Posterior vena cava (tissue), 2 donors: ENCODE results near the gene NLE1. TPM values are rescaled to one million over a fixed set of nuclear protein-coding genes. Genes with fewer than 3 reads are reported as not detected.
"Not testable (repeated sequence)": the region's sequence is repeated elsewhere in the genome, so short reads cannot be mapped to it uniquely, and the experiment has no call there.

Experiments used
- DNase-seq: peaks from one replicate; pipeline ENCODE4 v3.0.0-alpha.2; 2020; ENCODE audit warnings: low spot score
- intact Hi-C, 2 donors: fragments of 100-400 bp; cut with DNase I; formaldehyde crosslinking; loops; one replicate each; pipeline versions ENCODE4 v1.14.1 to v1.14.2; 2022 to 2023
- total RNA-seq, 2 donors: library from RNA; stranded (reverse); fragmentation: NEBNext Ultra II Directional; extraction: Animal tissue kit (Norgen Biotek cat#: 25700); gene quantifications; one replicate each; pipeline ENCODE4 v1.2.1, GENCODE V29; 2021
- donor health status: DM: yes; HTN: yes; CAD: no.
- donor health status: DM: yes; HTN: yes; CAD: no.

Gene NLE1
- total RNA-seq, 2 donors from 2014 or later, result 8.4 to 9.1 TPM

DNA sequence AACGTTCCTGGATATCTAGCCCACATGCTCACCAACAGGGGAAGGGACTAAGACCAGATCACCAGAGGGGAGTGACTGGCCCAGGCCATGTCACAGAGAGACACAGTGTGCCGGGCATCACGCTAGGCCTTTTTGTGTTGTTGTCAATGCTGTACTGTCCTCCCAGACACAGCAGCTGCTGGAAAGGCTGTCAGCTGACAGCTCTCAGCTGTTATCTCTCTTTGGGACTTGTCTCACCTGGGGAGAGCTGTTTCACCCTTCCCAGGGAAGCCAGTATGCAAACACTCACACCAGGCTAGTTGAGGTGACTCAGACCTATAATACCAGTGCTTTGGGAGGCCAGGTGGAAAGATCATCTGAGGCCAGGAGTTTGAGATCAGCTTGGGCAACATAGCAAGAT lies 24.9 kb upstream of the NLE1 start:
- intact Hi-C loops, result loop anchor here in 1 of 2 donors (10.0 kb wide), 1 partner anchor 378 kb away; no protein-coding TSS in a partner anchor
- no peak for DNase-seq

DNA sequence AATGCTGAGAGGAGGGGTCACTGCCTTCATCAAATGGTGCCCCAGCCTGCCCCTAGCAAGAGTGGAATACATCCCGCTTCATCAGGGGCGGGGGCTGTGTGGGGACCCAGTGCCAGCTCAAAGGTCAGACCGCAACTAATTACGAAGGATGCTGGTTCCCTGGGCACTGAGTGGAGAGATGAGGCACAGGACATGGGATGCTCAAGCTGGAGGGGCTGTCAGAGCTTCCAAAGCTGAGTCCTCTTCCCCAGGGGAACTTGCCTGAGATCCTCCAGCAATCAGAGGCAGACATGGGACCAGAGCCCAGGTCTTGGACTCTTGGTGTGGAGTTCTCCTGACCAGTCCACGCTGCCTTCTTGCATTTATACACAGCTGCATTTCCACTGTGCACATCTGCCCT lies 24.4 kb upstream of the NLE1 start:
- DNase-seq, result no peak
- intact Hi-C loops, result loop anchor here in 1 of 2 donors (10.0 kb wide), 1 partner anchor 378 kb away; no protein-coding TSS in a partner anchor

DNA sequence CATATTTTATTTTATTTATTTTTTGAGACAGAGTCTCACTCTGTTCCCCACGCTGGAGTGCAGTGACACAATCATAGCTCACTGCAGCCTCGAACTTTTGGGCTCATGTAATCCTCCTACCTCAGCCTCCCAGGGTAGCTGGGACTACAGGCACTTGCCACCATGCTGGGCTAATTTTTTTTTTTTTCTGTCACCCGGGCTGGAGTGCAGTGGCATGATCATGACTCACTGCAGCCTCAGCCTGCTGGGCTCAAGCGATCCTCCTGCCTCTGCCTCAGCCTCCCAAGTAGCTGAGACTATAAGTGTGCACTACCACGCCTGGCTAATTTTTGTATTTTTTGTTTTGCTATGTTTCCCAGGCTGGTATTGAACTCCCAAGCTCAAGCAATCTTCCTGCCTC lies 22.6 kb upstream of the NLE1 start:
- peak; percentile 8 for DNase-seq
- intact Hi-C loops, result loop anchor here in 1 of 2 donors (10.0 kb wide), 1 partner anchor 380 kb away; no protein-coding TSS in a partner anchor

DNA sequence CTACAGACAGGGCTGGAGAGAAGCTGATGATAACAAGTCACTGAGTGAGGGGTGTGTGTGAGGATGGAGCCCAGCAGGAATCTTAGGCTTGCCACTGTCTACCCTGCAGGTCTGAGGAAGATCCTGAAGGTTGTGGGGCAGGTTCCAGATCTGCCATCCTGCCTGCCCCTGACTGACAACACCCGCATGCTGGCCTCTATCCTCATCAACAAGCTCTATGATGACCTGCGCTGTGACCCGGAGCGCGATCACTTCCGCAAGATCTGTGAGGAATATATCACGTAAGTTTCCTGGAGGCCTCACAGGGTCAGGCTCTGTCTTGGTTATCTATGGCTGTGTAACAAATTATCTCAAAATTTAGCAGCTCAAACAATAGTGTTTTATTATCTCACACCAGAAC lies 21.8 kb upstream of the NLE1 start:
- no peak for DNase-seq
- intact Hi-C loops, result loop anchor here in 1 of 2 donors (10.0 kb wide), 1 partner anchor 381 kb away; no protein-coding TSS in a partner anchor

DNA sequence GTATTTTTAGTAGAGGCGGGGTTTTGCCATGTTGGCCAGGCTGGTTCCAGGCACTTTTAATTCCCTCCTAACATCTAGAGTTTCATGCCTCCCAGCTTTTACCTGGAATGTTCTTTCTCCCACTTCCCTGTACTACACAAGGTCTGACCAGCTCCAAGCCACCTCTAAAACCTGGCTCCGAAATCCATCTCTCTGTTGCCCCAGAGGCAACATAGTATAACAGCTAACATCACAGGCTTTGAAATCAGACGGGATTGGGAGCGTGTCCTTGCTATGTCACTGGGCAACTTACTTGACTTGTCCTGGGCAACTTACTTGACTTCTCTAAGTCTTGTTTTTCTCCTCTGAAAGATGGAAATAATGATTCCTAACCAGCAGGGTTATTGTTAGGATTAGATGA lies 20.7 kb upstream of the NLE1 start:
- intact Hi-C loops, result loop anchor here in 1 of 2 donors (10.0 kb wide), 1 partner anchor 382 kb away; no protein-coding TSS in a partner anchor
- peak; percentile 25 for DNase-seq

DNA sequence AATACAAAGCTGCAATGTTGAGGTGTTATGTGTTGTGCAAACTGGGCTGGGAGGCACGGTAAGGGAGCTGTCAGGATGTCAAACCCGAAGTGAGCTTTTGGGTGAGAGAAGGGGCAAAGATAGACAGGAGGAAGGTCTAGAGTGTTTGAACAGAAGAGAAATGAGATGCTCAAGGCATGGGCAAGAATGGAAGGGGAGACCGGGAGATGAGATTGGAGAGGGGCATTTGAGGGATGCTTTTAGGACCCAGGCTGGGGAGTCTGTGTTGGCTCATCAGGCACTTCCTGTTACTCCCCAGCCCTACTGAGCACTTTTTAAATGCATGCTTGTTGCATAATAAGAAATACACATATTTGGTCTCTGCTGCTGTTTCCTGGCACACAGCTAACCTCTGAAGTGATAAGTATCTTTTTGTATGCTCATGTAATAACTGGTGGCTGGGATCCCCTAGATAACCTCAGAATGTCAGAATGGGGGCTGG lies 19.2 kb upstream of the NLE1 start:
- peak; percentile 5 for DNase-seq
- intact Hi-C loops, result loop anchor here in 1 of 2 donors (10.0 kb wide), 1 partner anchor 383 kb away; no protein-coding TSS in a partner anchor

DNA sequence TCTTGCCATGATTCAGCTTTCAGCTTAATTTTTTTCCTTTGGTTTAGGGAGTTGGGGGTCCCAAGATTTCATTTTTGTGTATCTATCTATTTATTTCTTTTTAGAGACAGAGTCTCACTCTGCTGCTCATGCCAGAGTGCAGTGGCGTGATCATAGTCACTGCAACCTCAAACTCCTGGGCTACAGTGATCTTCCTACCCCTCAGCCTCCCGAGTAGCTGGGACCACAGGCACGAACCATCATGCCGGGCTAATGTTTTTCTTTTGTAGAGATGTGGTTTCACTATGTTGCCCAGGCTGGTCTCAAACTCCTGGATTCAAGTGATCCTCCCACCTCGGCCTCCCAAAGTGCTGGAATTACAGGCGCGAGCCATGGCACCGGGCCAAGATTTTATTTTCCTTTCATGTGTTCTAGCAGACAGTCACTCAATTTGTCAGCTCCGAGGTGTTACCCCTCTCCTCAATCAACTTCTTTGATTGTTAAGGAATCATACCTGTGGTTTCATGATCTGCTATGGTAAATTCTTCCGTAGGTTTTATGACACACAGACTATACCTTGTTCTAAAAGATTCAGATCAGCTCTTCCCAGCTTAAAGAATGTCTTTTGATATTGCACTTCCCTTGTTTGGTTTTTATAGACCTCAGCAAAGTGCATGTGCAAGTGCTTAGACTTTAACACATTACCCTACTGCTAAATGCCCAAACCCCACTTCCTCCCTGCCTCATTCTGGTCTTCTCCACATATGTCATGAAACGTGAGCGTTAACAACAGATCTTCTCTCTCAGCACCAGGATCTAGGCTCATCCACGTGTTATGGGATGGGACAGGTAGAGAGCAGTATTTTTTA lies 18.5 kb upstream of the NLE1 start:
- intact Hi-C loops, result loop anchor here in 1 of 2 donors (10.0 kb wide), 1 partner anchor 384 kb away; no protein-coding TSS in a partner anchor
- DNase-seq, result peak; percentile 24

DNA sequence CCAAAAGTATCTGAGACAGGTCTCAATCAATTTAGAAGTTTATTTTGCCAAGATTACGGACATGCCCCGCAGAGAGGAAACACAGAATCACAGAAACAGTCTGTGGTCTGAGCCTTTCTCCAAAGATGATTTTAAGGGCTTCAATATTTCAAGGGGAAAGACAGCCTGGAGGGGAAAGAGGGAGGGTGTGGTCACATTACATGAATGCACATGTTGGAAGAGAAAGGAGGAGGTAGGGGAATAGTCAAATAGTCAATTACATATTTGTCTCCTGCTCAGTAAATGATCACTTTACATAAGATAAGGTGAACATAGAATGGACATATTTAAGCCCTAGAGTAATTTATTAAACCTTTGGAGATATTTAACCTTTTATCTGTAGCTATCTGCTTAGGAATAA lies 17.8 kb upstream of the NLE1 start:
- intact Hi-C loops, result loop anchor here in 1 of 2 donors (10.0 kb wide), 1 partner anchor 385 kb away; no protein-coding TSS in a partner anchor
- no peak for DNase-seq

DNA sequence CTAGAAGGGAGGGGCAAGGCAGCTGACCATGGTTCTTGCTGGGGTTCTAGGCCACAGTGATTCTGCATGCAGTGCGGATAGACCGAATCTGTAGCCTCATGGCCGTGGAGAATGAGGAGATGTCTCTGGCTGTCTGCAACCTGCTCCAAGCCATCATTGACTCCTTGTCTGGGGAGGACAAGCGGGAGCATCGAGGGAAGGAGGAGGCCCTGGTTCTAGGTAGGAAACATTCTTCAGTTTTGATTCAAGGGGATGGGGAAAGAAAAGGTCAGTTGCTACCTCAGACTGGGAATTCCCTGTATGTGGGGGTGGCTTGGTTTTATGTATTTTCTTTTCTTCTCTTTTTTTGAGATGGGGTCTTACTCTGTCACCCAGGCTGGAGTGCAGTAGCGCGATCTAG lies 13.1 kb upstream of the NLE1 start:
- DNase-seq, result peak; percentile 54
- intact Hi-C loops, result no loop called here

DNA sequence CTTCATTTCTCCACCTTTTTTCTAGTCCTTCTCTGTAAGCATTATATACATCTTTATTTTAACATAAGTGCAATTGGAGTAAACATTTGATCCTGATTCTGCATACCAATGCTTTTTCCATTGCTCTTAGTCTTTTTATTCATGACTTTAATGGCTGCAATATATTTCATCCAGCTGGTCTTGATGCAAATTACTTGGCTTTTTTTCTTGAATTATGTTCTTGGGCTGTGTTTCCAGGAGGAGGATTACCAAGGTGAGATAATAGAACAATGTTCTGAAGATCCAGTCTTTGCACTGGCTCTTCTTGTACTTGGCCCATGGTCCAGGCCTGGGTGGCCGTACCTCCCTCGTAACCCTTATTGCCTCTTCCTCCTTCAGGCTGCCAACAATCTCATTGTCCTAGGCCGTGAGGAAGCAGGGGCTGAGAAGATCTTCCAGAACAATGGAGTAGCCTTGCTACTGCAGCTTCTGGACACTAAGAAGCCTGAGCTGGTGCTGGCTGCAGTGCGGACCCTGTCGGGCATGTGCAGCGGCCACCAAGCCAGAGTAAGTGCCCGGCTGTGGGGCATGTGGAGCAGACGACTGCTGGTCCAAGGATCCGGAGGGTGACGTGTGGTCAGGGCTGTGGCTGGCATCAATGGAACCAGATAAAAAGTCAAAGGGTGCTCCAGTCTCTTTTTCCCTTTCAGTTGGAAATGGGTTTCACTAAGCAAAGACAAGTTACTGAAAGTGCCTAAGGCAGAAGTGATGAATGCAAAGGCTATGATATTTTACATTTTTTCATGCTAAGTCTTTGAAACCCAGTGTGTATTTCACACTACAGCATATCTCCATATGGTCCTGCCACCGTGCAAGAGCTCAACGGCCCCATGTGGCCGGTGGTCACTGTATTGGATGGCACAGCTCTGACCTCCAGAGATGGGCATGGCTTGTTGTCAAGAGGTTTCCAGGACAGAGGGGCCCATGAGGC lies 12.4 kb upstream of the NLE1 start:
- peak; percentile 52 for DNase-seq
- intact Hi-C loops, result no loop called here

DNA sequence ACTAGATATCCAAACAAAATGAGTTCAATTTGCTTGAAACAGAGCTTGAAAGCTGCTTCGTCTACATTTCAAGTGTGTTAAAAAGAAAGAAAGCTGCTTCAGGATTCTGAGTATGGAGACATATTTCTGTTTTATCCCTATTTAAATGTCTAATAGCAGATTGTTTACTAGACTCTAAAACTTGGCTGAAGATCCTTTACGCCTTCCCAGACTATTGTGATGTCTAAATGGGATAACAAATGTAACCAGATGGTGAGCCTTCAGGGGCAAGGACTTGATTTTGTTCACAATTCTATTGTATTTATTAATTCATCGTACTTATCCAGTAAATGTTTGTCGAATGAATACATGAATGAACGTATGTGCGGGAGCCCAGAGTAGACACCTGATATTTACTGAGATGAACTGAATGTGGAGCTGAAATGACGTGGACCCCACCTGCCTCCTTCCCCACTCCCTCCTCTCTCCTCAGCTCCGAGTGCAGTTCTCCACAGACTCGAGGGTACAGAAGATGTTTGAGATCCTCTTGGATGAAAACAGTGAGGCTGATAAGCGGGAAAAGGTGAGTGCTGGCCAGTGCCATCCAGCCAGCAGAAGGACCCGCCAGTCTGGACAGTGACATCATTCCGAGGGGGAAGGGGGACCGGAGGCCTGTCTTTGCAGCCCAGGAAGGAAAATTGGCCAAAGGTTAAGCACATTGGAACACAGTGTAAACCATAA lies 10.5 kb upstream of the NLE1 start:
- intact Hi-C loops, result no loop called here
- DNase-seq, result no peak

DNA sequence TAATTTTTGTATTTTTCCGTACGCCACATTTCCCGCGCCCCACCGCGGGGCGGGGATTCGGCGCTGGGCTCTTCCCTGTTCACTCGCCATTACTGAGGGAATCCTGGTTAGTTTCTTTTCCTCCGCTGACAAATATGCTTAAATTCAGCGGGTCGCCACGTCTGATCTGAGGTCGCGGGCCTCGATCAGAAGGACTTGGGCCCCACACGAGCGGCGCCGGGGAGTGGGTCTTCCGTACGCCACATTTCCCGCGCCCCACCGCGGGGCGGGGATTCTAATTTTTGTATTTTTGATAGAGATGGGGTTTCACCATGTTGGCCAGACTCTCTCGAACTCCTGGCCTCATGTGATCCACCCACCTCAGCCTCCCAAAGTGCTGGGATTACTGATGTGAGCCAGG lies 9.0 kb upstream of the NLE1 start:
- DNase-seq, result peak; percentile 40
- intact Hi-C loops, result not testable (repeated sequence)

DNA sequence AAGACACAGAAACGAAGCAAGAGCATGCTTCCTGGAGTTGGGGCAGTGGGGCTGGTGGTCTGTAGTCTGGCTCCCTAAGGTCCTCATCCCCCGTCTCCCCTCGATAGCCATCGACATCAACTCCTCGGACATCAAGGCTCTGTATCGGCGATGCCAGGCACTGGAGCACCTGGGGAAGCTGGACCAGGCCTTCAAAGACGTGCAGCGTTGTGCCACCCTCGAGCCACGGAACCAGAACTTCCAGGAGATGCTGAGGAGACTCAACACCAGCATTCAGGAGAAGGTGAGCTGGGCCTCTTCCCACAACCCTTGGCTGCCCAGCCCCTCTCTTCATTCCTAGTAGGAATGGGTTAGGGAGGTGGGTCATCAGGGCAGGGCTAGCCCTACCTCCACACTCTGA lies 7.8 kb upstream of the NLE1 start:
- DNase-seq, result peak; percentile 51
- intact Hi-C loops, result no loop called here

DNA sequence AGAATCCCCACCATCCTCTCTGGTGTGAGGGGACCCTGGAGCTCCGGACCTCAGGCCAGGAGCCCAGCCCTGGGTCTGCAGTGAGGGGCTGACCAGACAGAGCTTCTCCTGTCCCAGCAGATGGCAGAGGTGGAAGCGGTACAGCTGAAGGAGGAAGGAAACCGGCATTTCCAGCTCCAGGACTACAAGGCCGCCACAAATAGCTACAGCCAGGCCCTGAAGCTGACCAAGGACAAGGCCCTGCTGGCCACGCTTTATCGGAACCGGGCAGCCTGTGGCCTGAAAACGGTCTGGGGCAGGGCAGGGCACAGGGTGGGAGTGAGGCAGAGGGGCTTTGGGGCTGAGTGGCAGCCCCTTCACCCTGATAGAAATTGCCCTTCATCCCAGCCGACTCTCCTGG lies 6.0 kb upstream of the NLE1 start:
- DNase-seq, result peak; percentile 47
- intact Hi-C loops, result no loop called here

DNA sequence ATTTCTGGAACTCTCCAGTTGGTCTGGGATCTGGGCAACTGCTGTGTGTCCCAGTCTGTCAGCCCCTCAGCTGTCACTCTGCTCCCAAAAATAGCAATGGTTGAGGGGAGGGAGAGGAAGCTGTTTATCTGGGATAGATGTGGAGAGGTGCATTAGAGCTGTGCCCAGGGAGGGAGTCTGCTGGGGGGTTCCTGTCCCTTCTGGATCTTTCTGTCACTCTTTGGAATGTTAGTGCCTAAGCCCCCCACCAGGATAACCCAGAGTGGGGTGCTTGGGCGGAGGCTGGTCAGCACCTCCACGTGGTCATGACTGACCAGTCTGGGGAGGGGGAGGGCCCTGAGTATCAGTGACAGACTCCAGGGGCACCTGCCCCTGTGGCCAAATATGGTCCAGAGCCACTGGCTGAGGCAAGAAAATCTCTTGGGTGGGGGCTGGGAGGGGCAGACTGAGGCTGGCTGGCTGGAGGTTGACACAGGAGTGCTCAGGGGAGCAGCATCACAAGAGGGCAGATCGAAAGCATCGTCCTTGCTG lies 5.3 kb upstream of the NLE1 start, which contains the start of gene UNC45B:
UNC45B (plus strand) TSS at position 443 of the 531 bp plus-strand sequence. CDS start 447 bp downstream, outside the sequence.
- intact Hi-C loops, result no loop called here

DNA sequence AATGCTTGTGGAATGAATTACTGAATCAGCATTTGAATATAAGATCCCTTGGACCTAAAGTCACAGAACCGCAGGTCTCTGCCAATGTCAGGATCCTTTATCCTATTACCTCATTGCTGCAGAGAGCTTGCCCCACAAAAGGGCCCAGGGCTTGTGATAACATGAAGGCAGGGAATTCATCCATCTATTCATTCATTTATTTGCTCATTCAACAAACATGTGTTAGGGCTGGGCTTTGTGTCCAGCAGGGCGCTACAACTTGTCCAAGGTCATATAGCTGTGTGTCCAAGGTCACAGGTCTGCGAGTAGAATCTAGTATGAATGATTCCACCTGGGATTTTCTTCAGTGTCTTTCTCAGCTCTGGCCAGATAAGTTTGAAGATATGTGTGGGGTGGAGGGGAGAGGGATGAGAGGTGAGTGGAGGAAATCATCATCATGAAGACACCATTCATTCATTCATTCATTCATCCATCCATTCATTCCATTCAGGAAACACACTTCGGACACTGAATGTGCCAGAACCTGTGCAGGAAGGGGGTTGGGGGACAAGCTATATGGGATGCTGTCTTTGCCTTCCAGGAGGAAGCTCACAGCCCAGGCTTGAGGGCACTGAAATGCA lies 4.2 kb upstream of the NLE1 start:
- intact Hi-C loops, result no loop called here
- peak; percentile 19 for DNase-seq

More for the DNA sequence above, 5.3 kb upstream of the NLE1 start, which contains the start of gene UNC45B:
- peak; percentile 64 for DNase-seq

DNA sequence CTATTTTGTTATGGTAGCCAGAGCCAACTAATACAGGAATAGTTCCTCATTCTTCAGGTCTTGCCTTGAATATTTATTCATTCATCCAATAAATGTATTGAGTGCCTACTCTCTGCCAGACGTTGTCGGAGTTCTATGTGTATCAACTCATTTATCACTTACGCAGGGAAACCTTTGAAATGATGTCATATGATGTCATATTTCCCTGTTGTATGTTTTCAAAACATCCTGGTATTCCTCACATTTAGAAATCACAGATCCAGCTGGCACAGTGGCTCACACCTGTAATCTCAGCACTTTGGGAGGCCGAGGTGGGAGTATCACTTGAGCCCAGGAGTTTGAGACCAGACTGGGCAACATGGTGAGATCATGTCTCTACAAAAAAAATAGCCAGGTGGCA lies 2.7 kb upstream of the NLE1 start:
- DNase-seq, result no peak
- intact Hi-C loops, result no loop called here

DNA sequence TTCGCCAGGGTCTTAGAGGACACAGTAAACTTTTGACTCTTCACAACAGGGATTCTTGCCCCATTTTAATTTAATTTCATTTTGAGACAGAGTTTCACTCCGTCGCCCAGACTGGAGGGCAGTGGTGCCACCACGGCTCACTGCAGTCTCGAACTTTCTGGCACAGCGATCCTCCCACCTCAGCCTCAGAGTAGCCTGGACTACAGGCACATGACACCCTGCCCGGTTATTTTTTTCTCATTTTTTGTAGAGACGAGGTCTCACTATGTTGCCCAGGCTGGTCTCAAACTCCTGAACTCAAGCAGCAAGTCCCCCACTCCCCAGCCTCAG lies 329 bp upstream of the NLE1 start:
- intact Hi-C loops, result no loop called here
- no peak for DNase-seq
